ENCODE measurements around the gene FBLN5. TPM values are rescaled to one million over a fixed set of nuclear protein-coding genes. Genes with fewer than 3 reads are reported as not detected.

The FBLN5 gene
- total RNA-seq, 4 donors from 2014 or later = 26.3 to 128 (median 44.5) TPM

- DNase-seq (ENCODE audit: low spot score in 2 of 2) = no peak
- no peak overlapping the region for H3K4me3 ChIP-seq (ENCODE audit: low read depth, poor library complexity, severe bottlenecking)
- TF ChIP-seq POLR2A (IDR thresholded peaks at IDR 0.05) (no peak), CTCF (IDR thresholded peaks at IDR 0.05) (no peak)
- intact Hi-C loops (cut with DNase I; ENCODE audit: low total_unique reads) = no loop called here
- 89 to 93% methylated on average over 4 of the region's 4 CpGs for WGBS, 2 donors
These were observed 17.2 kb upstream of the FBLN5 start for GRCh38 chr14:91964724-91965123.

- TF ChIP-seq POLR2A (IDR thresholded peaks at IDR 0.05) = no peak
- TF ChIP-seq CTCF (IDR thresholded peaks at IDR 0.05) = no peak
- DNase-seq (ENCODE audit: low spot score in 2 of 2) = no peak
These were observed 16.5 kb upstream of the FBLN5 start for GRCh38 chr14:91964011-91964410.

GRCh38 chr14:91963465-91963864 is 16.0 kb upstream of the FBLN5 start:
- DNase-seq (ENCODE audit: low spot score in 2 of 2) = no peak
- WGBS, 2 donors = 67 to 73% methylated on average over 6 of the region's 6 CpGs
- TF ChIP-seq CTCF (IDR thresholded peaks at IDR 0.05) (no peak), POLR2A (IDR thresholded peaks at IDR 0.05) (no peak)
- no peak overlapping the region for H3K4me3 ChIP-seq (ENCODE audit: low read depth, poor library complexity, severe bottlenecking)
- intact Hi-C loops (cut with DNase I; ENCODE audit: low total_unique reads) = no loop called here

More at GRCh38 chr14:91964011-91964410, 16.5 kb upstream of the FBLN5 start:
- H3K4me3 ChIP-seq (ENCODE audit: low read depth, poor library complexity, severe bottlenecking) = no peak overlapping the region
- intact Hi-C loops (cut with DNase I; ENCODE audit: low total_unique reads) = no loop called here
- WGBS, 2 donors = 60 to 63% methylated on average over 1 of the region's 1 CpG

GRCh38 chr14:91961297-91962220 is 14.1 kb upstream of the FBLN5 start:
- no peak overlapping the region for H3K4me3 ChIP-seq (ENCODE audit: low read depth, poor library complexity, severe bottlenecking)
- TF ChIP-seq CTCF (IDR thresholded peaks at IDR 0.05) (no peak), POLR2A (IDR thresholded peaks at IDR 0.05) (no peak)
- WGBS, 2 donors = 73 to 79% methylated on average over 14 of the region's 14 CpGs
- no peak for DNase-seq (ENCODE audit: low spot score in 2 of 2)
- intact Hi-C loops (cut with DNase I; ENCODE audit: low total_unique reads) = no loop called here

GRCh38 chr14:91957876-91958313 is 10.4 kb upstream of the FBLN5 start:
- intact Hi-C loops (cut with DNase I; ENCODE audit: low total_unique reads) = no loop called here
- DNase-seq (ENCODE audit: low spot score in 2 of 2) = peak in 1 of 2 donors; percentile 26
- no peak overlapping the region for H3K4me3 ChIP-seq (ENCODE audit: low read depth, poor library complexity, severe bottlenecking)
- TF ChIP-seq POLR2A (IDR thresholded peaks at IDR 0.05) (no peak), CTCF (IDR thresholded peaks at IDR 0.05) (no peak)
- WGBS, 2 donors = 86 to 90% methylated on average over 9 of the region's 9 CpGs
